Measurements from ENCODE around the gene PTEN.

PTEN gene

GRCh38 chr10:87878664-87879459 lies 15.4 kb downstream of the PTEN start (continued):
- TF ChIP-seq ZNF518A (tag by site-specific recombination; conservative IDR thresholded peaks at IDR 0.05; ENCODE audit: low read depth) (no peak), ZNF701 (tag by site-specific recombination; IDR thresholded peaks at IDR 0.05) (no peak), ZNF132 (tag by site-specific recombination; IDR thresholded peaks at IDR 0.05; ENCODE audit: borderline replicate concordance) (no peak), OVOL3 (tag by site-specific recombination; IDR thresholded peaks at IDR 0.05) (peak; percentile 94)

- Histone ChIP-seq H3K36me3 (ENCODE audit: control insufficient read depth in 2 of 2, insufficient read depth in 1 of 2, low read length in 2 of 2) (peaks cover 0 to 4% of the 10 kb centered on the region in 2 experiments; a peak in 1 of 3 replicates), H3K9me3 (ENCODE audit: control insufficient read depth, insufficient read depth, low read depth, low read length) (no peaks in the 10 kb centered on the region), H3K4me3 (ENCODE audit: low read depth, low read length) (no peak overlapping the region), H3K27ac (ENCODE audit: extremely low read depth, low read depth, low read length) (no peak overlapping the region), H3K4me1 (ENCODE audit: control insufficient read depth, insufficient read depth, low read length) (peaks cover 14% of the 10 kb centered on the region)
- ChIA-PET CTCF (no interaction called here), POLR2A (no interaction called here)
- TF ChIP-seq PRDM6 (tag by site-specific recombination; IDR thresholded peaks at IDR 0.05) (no peak), ZNF274 (IDR thresholded peaks at IDR 0.05; ENCODE audit: low read length) (no peak), ZNF274 (tag by site-specific recombination; IDR thresholded peaks at IDR 0.05; ENCODE audit: borderline replicate concordance) (no peak), ZNF391 (tag by site-specific recombination; IDR thresholded peaks at IDR 0.05; ENCODE audit: borderline replicate concordance, low read depth) (no peak), GLI4 (tag by site-specific recombination; IDR thresholded peaks at IDR 0.05) (no peak), OSR2 (tag by site-specific recombination; IDR thresholded peaks at IDR 0.05) (no peak), ZNF19 (tag by site-specific recombination; IDR thresholded peaks at IDR 0.05; ENCODE audit: low read depth) (no peak), ZNF155 (tag by site-specific recombination; IDR thresholded peaks at IDR 0.05) (no peak), ZNF18 (tag by site-specific recombination; IDR thresholded peaks at IDR 0.05) (no peak), ZNF26 (tag by site-specific recombination; IDR thresholded peaks at IDR 0.05) (no peak), ZNF518A (tag by site-specific recombination; conservative IDR thresholded peaks at IDR 0.05; ENCODE audit: low read depth) (no peak), MYNN (tag by site-specific recombination; IDR thresholded peaks at IDR 0.05; ENCODE audit: borderline replicate concordance) (no peak), ZNF350 (tag by site-specific recombination; IDR thresholded peaks at IDR 0.05) (no peak)
These were observed 16.9 kb downstream of the PTEN start for GRCh38 chr10:87880336-87880735.

All from HEK293 (cell line).